Measurements from ENCODE around the gene PDE7B. TPM values are rescaled to one million over a fixed set of nuclear protein-coding genes. Genes with fewer than 3 reads are reported as not detected.

Gene PDE7B
- total and polyA plus RNA-seq, 2 of the 13 experiments (the other 11 are each of a cell fraction or from before 2014, with no cell fraction given) = not detected

GRCh38 chr6:135951169-135951568, 99.7 kb downstream of the PDE7B start (continued):
- TF ChIP-seq, protein P1, sequence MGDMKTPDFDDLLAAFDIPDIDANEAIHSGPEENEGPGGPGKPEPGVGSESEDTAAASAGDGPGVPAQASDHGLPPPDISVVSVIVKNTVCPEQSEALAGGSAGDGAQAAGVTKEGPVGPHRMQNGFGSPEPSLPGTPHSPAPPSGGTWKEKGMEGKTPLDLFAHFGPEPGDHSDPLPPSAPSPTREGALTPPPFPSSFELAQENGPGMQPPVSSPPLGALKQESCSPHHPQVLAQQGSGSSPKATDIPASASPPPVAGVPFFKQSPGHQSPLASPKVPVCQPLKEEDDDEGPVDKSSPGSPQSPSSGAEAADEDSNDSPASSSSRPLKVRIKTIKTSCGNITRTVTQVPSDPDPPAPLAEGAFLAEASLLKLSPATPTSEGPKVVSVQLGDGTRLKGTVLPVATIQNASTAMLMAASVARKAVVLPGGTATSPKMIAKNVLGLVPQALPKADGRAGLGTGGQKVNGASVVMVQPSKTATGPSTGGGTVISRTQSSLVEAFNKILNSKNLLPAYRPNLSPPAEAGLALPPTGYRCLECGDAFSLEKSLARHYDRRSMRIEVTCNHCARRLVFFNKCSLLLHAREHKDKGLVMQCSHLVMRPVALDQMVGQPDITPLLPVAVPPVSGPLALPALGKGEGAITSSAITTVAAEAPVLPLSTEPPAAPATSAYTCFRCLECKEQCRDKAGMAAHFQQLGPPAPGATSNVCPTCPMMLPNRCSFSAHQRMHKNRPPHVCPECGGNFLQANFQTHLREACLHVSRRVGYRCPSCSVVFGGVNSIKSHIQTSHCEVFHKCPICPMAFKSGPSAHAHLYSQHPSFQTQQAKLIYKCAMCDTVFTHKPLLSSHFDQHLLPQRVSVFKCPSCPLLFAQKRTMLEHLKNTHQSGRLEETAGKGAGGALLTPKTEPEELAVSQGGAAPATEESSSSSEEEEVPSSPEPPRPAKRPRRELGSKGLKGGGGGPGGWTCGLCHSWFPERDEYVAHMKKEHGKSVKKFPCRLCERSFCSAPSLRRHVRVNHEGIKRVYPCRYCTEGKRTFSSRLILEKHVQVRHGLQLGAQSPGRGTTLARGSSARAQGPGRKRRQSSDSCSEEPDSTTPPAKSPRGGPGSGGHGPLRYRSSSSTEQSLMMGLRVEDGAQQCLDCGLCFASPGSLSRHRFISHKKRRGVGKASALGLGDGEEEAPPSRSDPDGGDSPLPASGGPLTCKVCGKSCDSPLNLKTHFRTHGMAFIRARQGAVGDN (CRISPR knock-in tag; IDR thresholded peaks at IDR 0.05) = no peak
- no peak for TF ChIP-seq HOXA5 (CRISPR knock-in tag; IDR thresholded peaks at IDR 0.05)
- no peak for TF ChIP-seq KIAA2018 (CRISPR knock-in tag; IDR thresholded peaks at IDR 0.05; ENCODE audit: borderline replicate concordance)
- TF ChIP-seq ZNF101 (CRISPR knock-in tag; IDR thresholded peaks at IDR 0.05; ENCODE audit: borderline replicate concordance, low read depth) = no peak
- TF ChIP-seq ONECUT2 (CRISPR knock-in tag; IDR thresholded peaks at IDR 0.05) = no peak
- no peak for TF ChIP-seq GATAD1 (CRISPR knock-in tag; IDR thresholded peaks at IDR 0.05)
- no peak for TF ChIP-seq NFIC (IDR thresholded peaks at IDR 0.05; ENCODE audit: low read length)
- no peak for TF ChIP-seq ZNF34 (CRISPR knock-in tag; IDR thresholded peaks at IDR 0.05; ENCODE audit: borderline replicate concordance)
- TF ChIP-seq ZNF891 (CRISPR knock-in tag; IDR thresholded peaks at IDR 0.05) = no peak
